ENCODE measurements around the gene MAG. TPM values are rescaled to one million over a fixed set of nuclear protein-coding genes. Genes with fewer than 3 reads are reported as not detected.

The MAG gene
- total RNA-seq = under 1 TPM; 0.20 to 0.31 TPM

GRCh38 chr19:35291916-35292315 lies at the start of gene MAG:
Gene MAG (plus strand): TSS chr19:35292161. CDS start chr19:35295409, 3,248 bp downstream.
- TF ChIP-seq CTCF (IDR thresholded peaks at IDR 0.05) = no peak
- H3K4me1 Mint-ChIP-seq (ENCODE audit: low read depth) = peaks cover 9% of the 10 kb centered on the region
- no peak within 1 kb of the TSS for H3K4me3 Mint-ChIP-seq
- ATAC-seq (no peak), DNase-seq (no peak)
- no peak within 1 kb of the TSS for H3K27ac Mint-ChIP-seq
- ChIA-PET POLR2A (no interaction called here), CTCF (no interaction called here)
- intact Hi-C loops (cut with micrococcal nuclease) = no loop called here
- no peaks in the 10 kb centered on the region for H3K9me3 Mint-ChIP-seq
- no peaks in the 10 kb centered on the region for H3K27me3 Mint-ChIP-seq
- H3K36me3 Mint-ChIP-seq (ENCODE audit: low read depth) = no peaks in the 10 kb centered on the region

GRCh38 chr19:35246466-35247092 lies 45.4 kb upstream of the MAG start:
- no peak overlapping the region for H3K27ac Mint-ChIP-seq

GRCh38 chr19:35247526-35248309 lies 44.2 kb upstream of the MAG start:
- Mint-ChIP-seq H3K9me3 (peaks cover 13% of the 10 kb centered on the region), H3K4me1 (ENCODE audit: low read depth) (peaks cover 30% of the 10 kb centered on the region), H3K4me3 (peak overlapping the region; percentile 87), H3K36me3 (ENCODE audit: low read depth) (peaks cover 14% of the 10 kb centered on the region), H3K27ac (peak overlapping the region; percentile 93), H3K27me3 (no peaks in the 10 kb centered on the region)
- intact Hi-C loops (cut with micrococcal nuclease) = no loop called here
- POLR2A ChIA-PET = interaction anchor here (0.6 to 1.1 kb wide), 5 partner anchors 11 to 105 kb away, joined by 3 to 5 read pairs (median 3); no protein-coding TSS in a partner anchor
- CTCF ChIA-PET = no interaction called here
- peak; percentile 37 for ATAC-seq
- peak; percentile 65 for DNase-seq
- peak; percentile 59 for TF ChIP-seq CTCF (IDR thresholded peaks at IDR 0.05)

More at GRCh38 chr19:35246466-35247092, 45.4 kb upstream of the MAG start:
- no peak overlapping the region for H3K4me3 Mint-ChIP-seq
- ATAC-seq (no peak), DNase-seq (no peak)
- ChIA-PET POLR2A (no interaction called here), CTCF (no interaction called here)
- H3K36me3 Mint-ChIP-seq (ENCODE audit: low read depth) = peaks cover 13% of the 10 kb centered on the region
- H3K4me1 Mint-ChIP-seq (ENCODE audit: low read depth) = peaks cover 28% of the 10 kb centered on the region
- no peak for TF ChIP-seq CTCF (IDR thresholded peaks at IDR 0.05)
- peaks cover 17% of the 10 kb centered on the region for H3K9me3 Mint-ChIP-seq
- no peaks in the 10 kb centered on the region for H3K27me3 Mint-ChIP-seq
- intact Hi-C loops (cut with micrococcal nuclease) = no loop called here

GRCh38 chr19:35248310-35249145 lies 43.4 kb upstream of the MAG start, which contains the start of gene LSR:
Gene LSR (plus strand): TSS chr19:35249002. CDS start chr19:35249023, 21 bp downstream.
- ChIA-PET POLR2A (interaction anchor here (0.6 to 1.1 kb wide), 4 partner anchors 11 to 49 kb away, joined by 3 to 5 read pairs (median 3); no protein-coding TSS in a partner anchor), CTCF (no interaction called here)
- intact Hi-C loops (cut with micrococcal nuclease) = no loop called here

More at GRCh38 chr19:35248310-35249145, 43.4 kb upstream of the MAG start, which contains the start of gene LSR:
- Mint-ChIP-seq H3K27ac (peak within 1 kb of the TSS; percentile 93), H3K4me3 (peak within 1 kb of the TSS; percentile 87), H3K9me3 (peaks cover 12% of the 10 kb centered on the region), H3K4me1 (ENCODE audit: low read depth) (peaks cover 30% of the 10 kb centered on the region), H3K36me3 (ENCODE audit: low read depth) (peaks cover 17% of the 10 kb centered on the region), H3K27me3 (no peaks in the 10 kb centered on the region)
- ATAC-seq (peak; percentile 95), DNase-seq (peak; percentile 88)
- TF ChIP-seq CTCF (IDR thresholded peaks at IDR 0.05) = no peak

Data from activated CD8-positive, alpha-beta T cell treated with anti-CD3 and anti-CD28 coated beads for 36 hours (primary cell).